Panc1 (cell line): Measurements from ENCODE around the gene KRT7.

Experiments
- CTCF ChIP-seq: fragments of 450-650 bp; IDR thresholded peaks from 2 replicates; pipeline ENCODE4 v1.5.1; 2017; ENCODE audit warnings: mild to moderate bottlenecking
- POLR2AphosphoS5 ChIP-seq: IDR thresholded peaks from 2 replicates; pipeline ENCODE4 v1.6.1; 2012; ENCODE audit warnings: mild to moderate bottlenecking, low read depth, low read length, moderate library complexity

- TF ChIP-seq CTCF (no peak), POLR2AphosphoS5 (no peak)
These were observed 5.4 kb upstream of the KRT7 start for GRCh38 chr12:52227606-52228166.
